ENCODE results near the gene FER. TPM values are rescaled to one million over a fixed set of nuclear protein-coding genes. Genes with fewer than 3 reads are reported as not detected.

FER gene
- total RNA-seq, 2 experiments from 2014 or later = 14.2 to 15.9 TPM

GRCh38 chr5:108867656-108868055, 120.0 kb downstream of the FER start:
- Histone ChIP-seq H3K36me3 (ENCODE audit: insufficient read depth, low read length) (no peaks in the 10 kb centered on the region), H3K9me3 (ENCODE audit: control insufficient read depth in 1 of 2, insufficient read depth in 1 of 2, low read length in 2 of 2) (no peaks in the 10 kb centered on the region), H3K4me1 (ENCODE audit: insufficient read depth, low read length) (no peaks in the 10 kb centered on the region), H3K4me3 (ENCODE audit: low read length) (no peak overlapping the region), H3K27me3 (ENCODE audit: control insufficient read depth in 1 of 2, insufficient read depth in 2 of 2, low read length in 2 of 2) (no peaks in the 10 kb centered on the region), H3K27ac (ENCODE audit: low read depth in 1 of 2, low read length in 2 of 2) (no peak overlapping the region)
- Mint-ChIP-seq H3K9me3 (peaks cover 4% of the 10 kb centered on the region), H3K36me3 (ENCODE audit: low read depth) (peaks cover 59% of the 10 kb centered on the region), H3K4me1 (ENCODE audit: low read depth) (no peaks in the 10 kb centered on the region), H3K27ac (no peak overlapping the region), H3K4me3 (no peak overlapping the region), H3K27me3 (no peaks in the 10 kb centered on the region)
- DNase-seq = no peak
- POLR2A ChIA-PET = no interaction called here
- TF ChIP-seq CTCF (IDR thresholded peaks at IDR 0.05) = no peak
- ATAC-seq (ENCODE audit: poor library complexity) = no peak
- CTCF ChIA-PET = no interaction called here
- intact Hi-C loops (cut with DNase I, micrococcal nuclease) = no loop called here

- intact Hi-C loops (cut with DNase I, micrococcal nuclease) = no loop called here
- Histone ChIP-seq H3K4me1 (ENCODE audit: insufficient read depth, low read length) (no peaks in the 10 kb centered on the region), H3K27me3 (ENCODE audit: control insufficient read depth in 1 of 2, insufficient read depth in 2 of 2, low read length in 2 of 2) (no peaks in the 10 kb centered on the region), H3K9me3 (ENCODE audit: control insufficient read depth in 1 of 2, insufficient read depth in 1 of 2, low read length in 2 of 2) (no peaks in the 10 kb centered on the region), H3K27ac (ENCODE audit: low read depth in 1 of 2, low read length in 2 of 2) (no peak overlapping the region), H3K4me3 (ENCODE audit: low read length) (no peak overlapping the region), H3K36me3 (ENCODE audit: insufficient read depth, low read length) (no peaks in the 10 kb centered on the region)
- ChIA-PET CTCF (no interaction called here), POLR2A (no interaction called here)
- DNase-seq (no peak), ATAC-seq (ENCODE audit: poor library complexity) (no peak)
- no peak overlapping the region for H3K4me3 Mint-ChIP-seq
- peaks cover 2% of the 10 kb centered on the region for H3K9me3 Mint-ChIP-seq
- no peak for TF ChIP-seq CTCF (IDR thresholded peaks at IDR 0.05)
- H3K36me3 Mint-ChIP-seq (ENCODE audit: low read depth) = peaks cover 48% of the 10 kb centered on the region
- H3K27me3 Mint-ChIP-seq = no peaks in the 10 kb centered on the region
- no peak overlapping the region for H3K27ac Mint-ChIP-seq
- no peaks in the 10 kb centered on the region for H3K4me1 Mint-ChIP-seq (ENCODE audit: low read depth)
Measured at GRCh38 chr5:108869066-108869465, 121.4 kb downstream of the FER start.

- no peak overlapping the region for H3K4me3 ChIP-seq (ENCODE audit: low read length)
- no peak for TF ChIP-seq CTCF (IDR thresholded peaks at IDR 0.05)
- no peak overlapping the region for H3K27ac ChIP-seq (ENCODE audit: low read depth in 1 of 2, low read length in 2 of 2)
- H3K27me3 ChIP-seq (ENCODE audit: control insufficient read depth in 1 of 2, insufficient read depth in 2 of 2, low read length in 2 of 2) = no peaks in the 10 kb centered on the region
- intact Hi-C loops (cut with DNase I, micrococcal nuclease) = no loop called here
- no peak for DNase-seq
- no peak for ATAC-seq (ENCODE audit: poor library complexity)
- H3K27me3 Mint-ChIP-seq = no peaks in the 10 kb centered on the region
- H3K36me3 ChIP-seq (ENCODE audit: insufficient read depth, low read length) = no peaks in the 10 kb centered on the region
- H3K4me3 Mint-ChIP-seq = no peak overlapping the region
- CTCF ChIA-PET = no interaction called here
- no peaks in the 10 kb centered on the region for H3K9me3 Mint-ChIP-seq
- no peak overlapping the region for H3K27ac Mint-ChIP-seq
- POLR2A ChIA-PET = no interaction called here
- H3K9me3 ChIP-seq (ENCODE audit: control insufficient read depth in 1 of 2, insufficient read depth in 1 of 2, low read length in 2 of 2) = no peaks in the 10 kb centered on the region
- H3K36me3 Mint-ChIP-seq (ENCODE audit: low read depth) = peaks cover 10% of the 10 kb centered on the region
- H3K4me1 ChIP-seq (ENCODE audit: insufficient read depth, low read length) = no peaks in the 10 kb centered on the region
- H3K4me1 Mint-ChIP-seq (ENCODE audit: low read depth) = no peaks in the 10 kb centered on the region
Measured at GRCh38 chr5:108876451-108876850, 128.8 kb downstream of the FER start.
